HG03558 (cell line): ENCODE measurements around the gene ZNF555.
"Not testable (repeated sequence)": the region's sequence is repeated elsewhere in the genome, so short reads cannot be mapped to it uniquely, and the experiment has no call there.

ENCODE experiments used
- ATAC-seq: cut with Tn5 transposase; IDR thresholded peaks from one replicate; pipeline ENCODE4 v1.9.1; 2021; ENCODE audit warnings: moderate number of reproducible peaks; ENCODE audit not compliant: unreplicated experiment; ENCODE audit errors: extremely low read depth

ZNF555 gene

GRCh38 chr19:2865334-2866100 is 24.2 kb downstream of the ZNF555 start:
- ATAC-seq, result no peak

- ATAC-seq, result no peak
Observed at GRCh38 chr19:2866495-2867024, 25.3 kb downstream of the ZNF555 start.

- no peak for ATAC-seq
Observed at GRCh38 chr19:2867025-2867991, 26.0 kb downstream of the ZNF555 start, which contains the start of gene ZNF556. TSS of gene ZNF556 (plus strand) at chr19:2867335. CDS start at chr19:2867422, 87 bp downstream.

- no peak for ATAC-seq
Observed at GRCh38 chr19:2869618-2870017, 28.3 kb downstream of the ZNF555 start.

- not testable (repeated sequence) for ATAC-seq
Observed at GRCh38 chr19:2872175-2872574, 30.9 kb downstream of the ZNF555 start.

- ATAC-seq, result no peak
Observed at GRCh38 chr19:2877398-2878331, 36.4 kb downstream of the ZNF555 start.

GRCh38 chr19:2883686-2884439 is 42.6 kb downstream of the ZNF555 start:
- no peak for ATAC-seq

GRCh38 chr19:2885736-2886135 is 44.5 kb downstream of the ZNF555 start:
- no peak for ATAC-seq

- ATAC-seq, result no peak
Observed at GRCh38 chr19:2887391-2887914, 46.2 kb downstream of the ZNF555 start.

- no peak for ATAC-seq
Observed at GRCh38 chr19:2888731-2889224, 47.5 kb downstream of the ZNF555 start.

- not testable (repeated sequence) for ATAC-seq
Observed at GRCh38 chr19:2890531-2890930, 49.3 kb downstream of the ZNF555 start.

GRCh38 chr19:2896694-2897093 is 55.4 kb downstream of the ZNF555 start:
- ATAC-seq, result no peak

GRCh38 chr19:2900296-2901252 is 59.3 kb downstream of the ZNF555 start, which contains the start of gene ZNF57:
TSS of gene ZNF57 (plus strand) at chr19:2900928. CDS start at chr19:2901046, 118 bp downstream.
- peak; percentile 48 for ATAC-seq

GRCh38 chr19:2902590-2903218 is 61.4 kb downstream of the ZNF555 start:
- no peak for ATAC-seq

- not testable (repeated sequence) for ATAC-seq
Observed at GRCh38 chr19:2903326-2903725, 62.1 kb downstream of the ZNF555 start.

- ATAC-seq, result no peak
Observed at GRCh38 chr19:2905918-2906519, 64.7 kb downstream of the ZNF555 start.
